Fibroblast of skin of left quadriceps (primary cell): ENCODE data around the gene ARMH4.

Source experiments
- DNase-seq, 2 experiments: peaks; one replicate each; pipeline ENCODE4 v3.0.0-alpha.2; 2013; ENCODE audit warnings: low read depth in 2 of 2

Gene ARMH4

DNA sequence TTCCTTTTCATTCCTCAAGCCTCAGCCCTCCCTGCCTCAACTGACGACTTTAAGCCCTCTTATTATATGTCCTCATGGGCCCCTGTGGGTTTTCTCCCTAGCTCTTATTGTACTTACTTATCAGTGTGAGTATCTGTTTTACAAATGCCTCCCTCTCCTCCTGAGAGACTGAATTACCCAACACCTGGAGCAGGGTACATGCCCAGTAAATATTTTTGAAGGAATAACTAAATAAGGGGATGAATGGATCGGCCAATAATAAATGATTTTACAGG lies 190.3 kb downstream of the ARMH4 start:
- no peak for DNase-seq

DNA sequence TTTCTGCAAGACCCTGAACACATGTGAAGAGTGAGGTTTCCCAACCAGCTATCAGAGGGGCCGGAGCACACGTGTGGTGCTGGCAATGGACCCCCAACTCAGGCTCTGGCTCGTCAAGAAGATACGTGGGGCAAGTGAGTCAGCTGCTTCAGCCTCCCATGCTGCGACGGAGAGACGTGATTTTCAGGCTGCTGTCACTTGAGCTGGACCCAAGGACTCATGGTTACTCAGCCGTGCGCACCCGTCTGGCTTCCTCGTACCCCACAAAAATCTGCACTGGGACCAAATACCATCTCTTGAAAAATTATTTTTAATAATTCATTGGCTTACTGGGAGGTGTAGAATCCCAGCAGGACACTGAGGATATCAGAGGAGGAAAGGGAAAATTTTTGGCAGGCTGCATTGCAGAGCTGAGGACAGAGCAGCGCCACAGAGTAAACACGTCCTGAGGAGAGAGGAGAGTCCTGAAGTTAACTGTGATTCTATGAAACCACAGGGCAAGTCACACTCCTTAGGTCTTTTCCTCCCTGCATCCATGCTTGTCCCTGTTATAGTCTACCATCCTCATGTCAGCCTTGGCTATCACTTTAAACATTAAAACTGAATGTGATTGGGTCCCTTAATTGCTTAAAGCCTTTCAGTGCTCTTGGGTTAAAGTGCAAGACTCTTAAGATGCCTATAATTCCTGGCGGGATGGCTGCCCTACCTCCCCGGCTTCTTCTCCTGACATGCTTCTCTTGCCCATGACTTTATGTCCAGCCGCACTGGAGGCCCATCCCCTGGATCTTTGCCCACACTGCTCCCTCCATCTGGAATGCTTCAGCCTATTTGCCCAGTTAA lies 190.8 kb downstream of the ARMH4 start:
- DNase-seq = no peak

DNA sequence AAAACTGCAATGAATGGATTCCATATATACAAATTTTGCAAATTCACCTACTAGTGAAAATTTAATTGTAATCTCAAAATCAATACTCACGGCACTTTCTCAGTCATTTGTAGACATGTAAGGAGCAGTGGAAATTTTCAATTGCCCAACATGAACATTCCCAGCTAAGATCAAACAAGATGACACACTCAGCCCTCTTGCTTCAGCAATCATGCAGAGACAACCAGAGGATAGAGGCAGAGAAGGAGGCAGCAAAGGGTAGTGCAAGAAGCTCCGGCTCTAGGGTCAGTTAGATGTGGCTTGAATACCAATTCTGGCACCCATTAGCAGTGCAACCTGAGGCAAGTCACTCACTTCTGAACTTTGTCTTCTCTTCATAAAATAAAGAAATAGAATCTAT lies 194.6 kb downstream of the ARMH4 start:
- no peak for DNase-seq
